Nephron progenitor cell (in vitro differentiated cells): ENCODE measurements around the gene LCN6.
A peak's percentile ranks its signal among the peaks of the same experiment; 100 is the strongest.

Experiments used
- DNase-seq: peaks from one replicate; pipeline ENCODE4 v3.0.0; 2021
- H3K27ac Mint-ChIP-seq: 2 replicates; pipeline ENCODE4 v1.8.0; 2021; ENCODE audit warnings: mild to moderate bottlenecking, moderate library complexity, mixed read lengths
- H3K27me3 Mint-ChIP-seq: 2 replicates; pipeline ENCODE4 v1.8.0; 2021; ENCODE audit warnings: mild to moderate bottlenecking, low read depth, mixed read lengths; ENCODE audit not compliant: poor library complexity
- H3K36me3 Mint-ChIP-seq: 2 replicates; pipeline ENCODE4 v1.8.0; 2021; ENCODE audit warnings: low read depth, mixed read lengths
- H3K4me1 Mint-ChIP-seq: 2 replicates; pipeline ENCODE4 v1.8.0; 2021; ENCODE audit warnings: mixed read lengths
- H3K4me3 Mint-ChIP-seq: 2 replicates; pipeline ENCODE4 v1.8.0; 2021; ENCODE audit warnings: mild to moderate bottlenecking, moderate library complexity, mixed read lengths
- H3K9me3 Mint-ChIP-seq: 2 replicates; pipeline ENCODE4 v1.8.0; 2021; ENCODE audit warnings: mild to moderate bottlenecking, moderate library complexity, mixed read lengths
- TF ChIP-seq, protein P1 (sequence below): fragments of 200-600 bp; sonication (generic); IDR thresholded peaks from 2 replicates; pipeline ENCODE4 v1.5.0; 2021; ENCODE audit warnings: antibody characterized with exemption

The LCN6 gene

DNA sequence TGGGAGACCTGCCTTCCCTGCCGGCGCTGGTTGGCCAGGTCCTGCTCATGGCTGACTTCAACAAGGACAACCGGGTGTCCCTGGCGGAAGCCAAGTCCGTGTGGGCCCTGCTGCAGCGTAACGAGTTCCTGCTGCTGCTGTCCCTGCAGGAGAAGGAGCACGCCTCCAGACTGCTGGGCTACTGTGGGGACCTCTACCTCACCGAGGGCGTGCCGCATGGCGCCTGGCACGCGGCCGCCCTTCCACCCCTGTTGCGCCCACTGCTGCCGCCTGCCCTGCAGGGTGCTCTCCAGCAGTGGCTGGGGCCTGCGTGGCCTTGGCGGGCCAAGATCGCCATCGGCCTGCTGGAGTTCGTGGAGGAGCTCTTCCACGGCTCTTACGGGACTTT is 25.4 kb downstream of the LCN6 start:
- no peak for DNase-seq
- Mint-ChIP-seq H3K27me3 (no peaks in the 10 kb centered on the region), H3K4me1 (peaks cover 42% of the 10 kb centered on the region), H3K4me3 (no peak overlapping the region), H3K9me3 (no peaks in the 10 kb centered on the region), H3K36me3 (peaks cover 30% of the 10 kb centered on the region), H3K27ac (no peak overlapping the region)
- TF ChIP-seq, protein P1, sequence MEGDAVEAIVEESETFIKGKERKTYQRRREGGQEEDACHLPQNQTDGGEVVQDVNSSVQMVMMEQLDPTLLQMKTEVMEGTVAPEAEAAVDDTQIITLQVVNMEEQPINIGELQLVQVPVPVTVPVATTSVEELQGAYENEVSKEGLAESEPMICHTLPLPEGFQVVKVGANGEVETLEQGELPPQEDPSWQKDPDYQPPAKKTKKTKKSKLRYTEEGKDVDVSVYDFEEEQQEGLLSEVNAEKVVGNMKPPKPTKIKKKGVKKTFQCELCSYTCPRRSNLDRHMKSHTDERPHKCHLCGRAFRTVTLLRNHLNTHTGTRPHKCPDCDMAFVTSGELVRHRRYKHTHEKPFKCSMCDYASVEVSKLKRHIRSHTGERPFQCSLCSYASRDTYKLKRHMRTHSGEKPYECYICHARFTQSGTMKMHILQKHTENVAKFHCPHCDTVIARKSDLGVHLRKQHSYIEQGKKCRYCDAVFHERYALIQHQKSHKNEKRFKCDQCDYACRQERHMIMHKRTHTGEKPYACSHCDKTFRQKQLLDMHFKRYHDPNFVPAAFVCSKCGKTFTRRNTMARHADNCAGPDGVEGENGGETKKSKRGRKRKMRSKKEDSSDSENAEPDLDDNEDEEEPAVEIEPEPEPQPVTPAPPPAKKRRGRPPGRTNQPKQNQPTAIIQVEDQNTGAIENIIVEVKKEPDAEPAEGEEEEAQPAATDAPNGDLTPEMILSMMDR: no peak

DNA sequence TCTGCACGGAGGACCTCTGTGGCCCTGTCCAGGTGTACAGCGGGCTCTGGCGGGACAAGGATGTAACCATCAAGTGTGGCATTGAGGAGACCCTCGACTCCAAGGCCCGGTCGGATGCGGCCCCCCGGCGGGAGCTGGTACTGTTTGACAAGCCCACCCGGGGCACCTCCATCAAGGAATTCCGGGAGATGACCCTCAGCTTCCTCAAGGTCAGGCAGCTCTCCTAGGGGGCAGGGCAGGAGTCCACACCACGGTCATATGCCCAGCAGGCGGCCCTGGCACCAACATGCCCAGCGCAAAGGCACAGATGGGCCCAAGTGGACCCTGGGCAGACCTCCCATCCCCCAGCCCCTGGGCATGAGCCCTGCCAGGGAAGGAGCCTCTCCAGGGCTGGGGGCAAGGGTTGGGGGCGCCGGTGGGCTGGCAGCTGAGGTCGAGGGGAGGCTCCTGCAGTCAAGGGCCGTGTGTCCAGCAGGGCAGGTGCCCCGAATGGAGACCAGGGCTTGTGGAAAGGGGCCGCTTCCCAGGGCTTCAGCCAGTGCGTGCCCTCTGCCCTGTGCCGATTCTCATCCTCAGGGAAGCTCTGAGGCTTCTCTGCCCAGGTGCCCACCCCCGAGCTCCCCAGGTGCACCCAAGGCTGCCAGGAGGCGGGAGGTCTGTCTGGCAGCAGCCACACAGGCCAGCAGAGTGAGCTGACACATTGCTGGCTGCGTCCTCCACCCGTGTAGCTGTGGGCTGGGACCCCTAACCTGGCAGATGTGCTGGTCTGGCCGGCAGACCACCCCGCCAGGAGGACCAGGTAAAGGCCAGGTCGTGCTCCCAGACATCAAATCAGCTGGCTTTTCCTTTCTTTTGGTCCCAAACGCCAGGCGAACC is 26.0 kb downstream of the LCN6 start:
- H3K27ac Mint-ChIP-seq: no peak overlapping the region
- H3K36me3 Mint-ChIP-seq: peaks cover 30% of the 10 kb centered on the region
- DNase-seq: no peak
- H3K9me3 Mint-ChIP-seq: no peaks in the 10 kb centered on the region
- TF ChIP-seq, protein P1: no peak
- peaks cover 40% of the 10 kb centered on the region for H3K4me1 Mint-ChIP-seq
- H3K27me3 Mint-ChIP-seq: no peaks in the 10 kb centered on the region
- no peak overlapping the region for H3K4me3 Mint-ChIP-seq

DNA sequence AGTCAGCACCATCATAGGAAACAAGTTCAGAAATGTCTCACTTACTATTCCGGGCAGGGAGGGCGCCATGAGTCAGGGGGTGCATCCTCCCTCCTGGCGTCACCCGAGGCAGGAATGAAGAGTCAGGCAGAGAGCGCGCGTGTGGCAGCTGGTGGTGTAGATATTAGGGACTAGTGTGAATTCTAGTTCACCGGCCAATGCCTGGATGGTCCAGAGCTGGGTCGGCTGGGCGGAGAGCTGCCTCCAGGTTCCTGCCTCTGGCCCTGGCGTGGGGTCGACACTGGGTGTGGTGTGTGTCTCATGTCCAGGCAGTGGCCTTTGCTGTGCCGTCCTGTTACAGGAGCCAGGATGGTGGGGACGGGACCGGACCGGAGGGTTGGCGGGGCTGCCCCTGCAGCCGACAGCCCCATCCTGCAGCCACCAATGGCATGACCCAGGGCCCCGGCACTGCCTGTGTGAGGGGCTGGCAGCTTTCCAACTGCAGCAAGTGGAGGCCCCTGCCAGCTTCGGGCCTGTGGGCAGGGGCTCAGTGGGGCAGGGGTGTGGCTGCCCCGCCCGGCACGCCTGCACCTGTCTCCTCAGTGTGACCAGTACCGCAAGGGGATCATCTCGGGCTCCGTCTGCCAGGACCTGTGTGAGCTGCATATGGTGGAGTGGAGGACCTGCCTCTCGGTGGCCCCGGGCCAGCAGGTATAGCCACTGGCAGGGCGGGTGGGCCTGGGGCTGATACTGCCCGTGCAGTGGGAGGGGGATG is 26.8 kb downstream of the LCN6 start:
- TF ChIP-seq, protein P1: no peak
- peaks cover 25% of the 10 kb centered on the region for H3K36me3 Mint-ChIP-seq
- H3K4me1 Mint-ChIP-seq: peaks cover 31% of the 10 kb centered on the region
- H3K27ac Mint-ChIP-seq: peak overlapping the region; percentile 72
- H3K27me3 Mint-ChIP-seq: no peaks in the 10 kb centered on the region
- no peak overlapping the region for H3K4me3 Mint-ChIP-seq
- H3K9me3 Mint-ChIP-seq: no peaks in the 10 kb centered on the region
- no peak for DNase-seq

DNA sequence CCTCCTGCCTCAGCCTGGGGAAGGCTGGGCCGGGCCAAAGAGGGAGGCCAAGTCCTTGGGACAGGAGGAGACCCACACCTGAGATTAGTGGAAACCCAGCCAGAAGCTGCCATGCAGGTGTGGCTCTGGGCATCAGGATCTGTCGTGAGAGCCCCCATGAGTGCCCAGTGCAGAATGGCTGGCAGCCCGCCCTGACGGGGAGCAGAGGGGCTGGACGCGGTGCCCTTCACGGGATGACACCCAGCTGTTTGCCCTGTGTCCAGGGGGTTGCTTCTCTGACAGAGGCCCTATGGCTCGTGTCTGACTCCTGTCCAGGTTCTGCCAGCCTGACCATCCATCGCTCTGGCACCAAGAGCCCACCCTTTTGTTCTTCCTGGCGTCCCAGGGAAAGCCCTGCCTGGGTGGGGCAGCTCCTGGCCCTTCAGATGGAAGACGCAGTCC is 27.4 kb downstream of the LCN6 start:
- TF ChIP-seq, protein P1: no peak
- Mint-ChIP-seq H3K4me3 (no peak overlapping the region), H3K4me1 (peaks cover 28% of the 10 kb centered on the region), H3K27me3 (no peaks in the 10 kb centered on the region), H3K9me3 (no peaks in the 10 kb centered on the region), H3K27ac (peak overlapping the region; percentile 72), H3K36me3 (peaks cover 19% of the 10 kb centered on the region)
- no peak for DNase-seq

DNA sequence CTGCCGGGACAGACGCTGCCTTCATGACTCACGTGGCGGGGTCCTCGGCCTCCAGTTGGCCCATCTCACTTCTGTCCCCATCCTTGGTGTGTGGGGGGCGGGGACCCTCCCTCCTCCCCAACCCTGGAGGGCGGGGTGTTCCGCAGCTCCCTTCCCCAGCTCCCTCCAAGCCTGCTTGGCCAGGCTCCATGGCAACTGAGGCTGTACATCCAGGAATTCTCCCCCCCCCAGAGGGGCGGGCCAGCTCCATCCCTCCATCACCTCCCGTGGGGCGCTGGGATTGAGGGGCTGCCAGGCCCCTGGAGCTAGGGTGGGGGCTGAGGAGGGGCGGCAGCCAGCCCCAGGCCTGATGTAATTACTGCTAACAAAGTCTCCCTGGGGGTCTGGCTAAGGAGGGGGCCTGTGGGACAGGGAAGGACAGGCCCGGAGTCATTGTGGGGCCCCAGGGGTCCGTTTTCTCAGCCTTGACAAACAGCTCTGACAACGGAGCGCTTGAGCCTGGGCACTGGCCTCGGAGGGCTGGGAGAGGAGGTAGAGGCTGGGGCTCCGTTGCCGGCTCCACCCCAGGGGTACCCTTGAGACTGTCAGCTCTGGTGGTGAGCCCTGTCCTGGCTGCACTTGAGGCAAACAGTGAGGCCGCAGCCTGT is 28.0 kb downstream of the LCN6 start:
- TF ChIP-seq, protein P1: no peak
- DNase-seq: peak; percentile 55
- Mint-ChIP-seq H3K27ac (peak overlapping the region; percentile 64), H3K36me3 (peaks cover 14% of the 10 kb centered on the region), H3K4me3 (no peak overlapping the region), H3K27me3 (no peaks in the 10 kb centered on the region), H3K9me3 (no peaks in the 10 kb centered on the region), H3K4me1 (peaks cover 27% of the 10 kb centered on the region)
